ENCODE data around the gene INSIG1.

Gene INSIG1

GRCh38 chr7:155303039-155303593 lies 5.4 kb downstream of the INSIG1 start:
- DNase-seq (ENCODE audit: low spot score), result no peak

- DNase-seq (ENCODE audit: low spot score), result no peak
Measured at GRCh38 chr7:155303897-155304296, 6.2 kb downstream of the INSIG1 start.

GRCh38 chr7:155305231-155305904 lies 7.7 kb downstream of the INSIG1 start:
- DNase-seq (ENCODE audit: low spot score), result no peak

GRCh38 chr7:155306673-155307470 lies 9.2 kb downstream of the INSIG1 start:
- no peak for DNase-seq (ENCODE audit: low spot score)

GRCh38 chr7:155308330-155309020 lies 10.8 kb downstream of the INSIG1 start:
- DNase-seq (ENCODE audit: low spot score), result no peak

- no peak for DNase-seq (ENCODE audit: low spot score)
Measured at GRCh38 chr7:155309021-155309338, 11.3 kb downstream of the INSIG1 start.

GRCh38 chr7:155310425-155311114 lies 12.9 kb downstream of the INSIG1 start:
- no peak for DNase-seq (ENCODE audit: low spot score)

- no peak for DNase-seq (ENCODE audit: low spot score)
Measured at GRCh38 chr7:155311826-155312537, 14.3 kb downstream of the INSIG1 start.

GRCh38 chr7:155312633-155313032 lies 15.0 kb downstream of the INSIG1 start:
- no peak for DNase-seq (ENCODE audit: low spot score)

GRCh38 chr7:155313096-155313495 lies 15.4 kb downstream of the INSIG1 start:
- no peak for DNase-seq (ENCODE audit: low spot score)

GRCh38 chr7:155315977-155316376 lies 18.3 kb downstream of the INSIG1 start:
- no peak for DNase-seq (ENCODE audit: low spot score)

GRCh38 chr7:155316427-155317113 lies 18.9 kb downstream of the INSIG1 start:
- DNase-seq (ENCODE audit: low spot score), result no peak

GRCh38 chr7:155317114-155317434 lies 19.4 kb downstream of the INSIG1 start:
- DNase-seq (ENCODE audit: low spot score), result no peak

GRCh38 chr7:155318245-155318644 lies 20.6 kb downstream of the INSIG1 start:
- DNase-seq (ENCODE audit: low spot score), result no peak

- DNase-seq (ENCODE audit: low spot score), result no peak
Measured at GRCh38 chr7:155322530-155322929, 24.9 kb downstream of the INSIG1 start.

GRCh38 chr7:155323001-155323638 lies 25.4 kb downstream of the INSIG1 start:
- no peak for DNase-seq (ENCODE audit: low spot score)

GRCh38 chr7:155324012-155324917 lies 26.6 kb downstream of the INSIG1 start:
- no peak for DNase-seq (ENCODE audit: low spot score)

GRCh38 chr7:155324918-155325235 lies 27.2 kb downstream of the INSIG1 start:
- DNase-seq (ENCODE audit: low spot score), result no peak

- no peak for DNase-seq (ENCODE audit: low spot score)
Measured at GRCh38 chr7:155326385-155326784, 28.7 kb downstream of the INSIG1 start.
